HG02763 (cell line): Measurements from ENCODE around the gene ACP7.
"Not testable (repeated sequence)": the region's sequence is repeated elsewhere in the genome, so short reads cannot be mapped to it uniquely, and the experiment has no call there.

Experiments used
- ATAC-seq: cut with Tn5 transposase; IDR thresholded peaks from one replicate; pipeline ENCODE4 v1.9.1; 2021; ENCODE audit warnings: mild to moderate bottlenecking, moderate library complexity; ENCODE audit not compliant: unreplicated experiment

ACP7 gene

GRCh38 chr19:39129116-39129515 lies 44.9 kb downstream of the ACP7 start:
- ATAC-seq, result no peak

DNA sequence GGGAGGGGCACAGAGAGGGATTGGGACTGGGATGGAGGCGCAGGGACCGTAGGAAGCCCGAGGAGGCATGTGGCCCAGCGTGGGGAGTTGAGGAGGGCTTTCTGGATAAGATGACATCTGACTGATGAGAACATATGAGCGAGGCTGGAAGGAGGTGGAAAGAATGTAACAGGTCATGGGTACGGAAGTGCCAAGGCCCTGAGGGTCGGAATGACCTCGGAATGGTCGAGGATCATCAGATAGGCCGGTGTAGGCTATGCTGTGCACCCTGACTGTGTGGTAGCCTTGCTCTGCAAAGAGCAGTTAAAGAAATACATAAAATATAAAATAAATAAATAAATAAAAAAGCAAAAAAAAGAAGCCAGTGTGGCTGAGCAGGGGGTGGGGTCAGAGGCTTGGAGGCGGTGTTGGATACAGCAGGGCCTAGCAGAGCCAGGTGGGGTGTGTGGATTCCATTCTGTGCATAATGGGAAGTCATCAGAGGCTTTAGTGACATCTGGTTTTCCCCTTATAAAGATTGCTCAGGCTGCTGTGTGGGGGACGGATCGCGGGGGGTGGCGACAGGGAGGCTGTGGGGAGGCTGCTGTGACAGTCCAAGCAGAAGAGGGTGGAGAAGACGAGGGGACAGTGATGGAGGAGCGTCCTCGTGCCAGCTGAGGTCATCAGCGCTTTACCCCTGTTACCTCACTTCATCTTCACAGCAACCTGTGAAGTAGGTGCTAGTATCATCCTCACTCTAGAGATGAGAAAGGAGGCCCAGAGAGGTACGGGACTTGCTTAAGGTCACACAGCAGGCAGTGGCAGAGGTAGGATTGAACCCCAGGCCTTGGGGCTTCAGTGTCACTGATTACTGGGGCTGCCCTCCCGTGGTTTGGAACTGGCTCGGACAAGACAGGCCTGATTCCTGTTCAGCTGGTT lies 46.4 kb downstream of the ACP7 start:
- ATAC-seq, result no peak

DNA sequence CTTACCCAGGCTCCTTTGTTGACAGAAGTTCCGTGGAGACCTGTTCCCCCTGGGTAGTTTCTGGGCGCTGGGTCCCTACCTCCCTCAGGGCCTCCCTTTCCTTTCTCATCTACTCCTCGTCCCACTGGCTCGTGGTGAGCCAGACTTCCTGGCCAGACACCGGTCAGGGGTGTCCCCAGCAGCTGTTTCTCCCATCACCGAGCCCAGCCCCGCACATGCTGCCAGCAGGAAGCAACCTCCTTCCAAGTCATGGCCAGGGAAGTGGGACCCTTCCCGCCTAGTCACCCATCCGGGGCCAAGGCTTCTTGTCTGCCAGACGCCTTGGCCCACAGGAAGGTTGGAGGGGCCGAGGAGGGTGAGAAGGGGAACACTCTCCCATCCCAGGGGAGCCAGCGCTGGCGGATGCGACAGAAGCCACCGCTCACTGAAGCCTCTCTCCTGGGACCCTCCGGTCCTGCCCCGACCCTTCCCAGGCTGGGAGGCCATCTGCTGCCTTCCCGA lies 47.1 kb downstream of the ACP7 start:
- no peak for ATAC-seq

DNA sequence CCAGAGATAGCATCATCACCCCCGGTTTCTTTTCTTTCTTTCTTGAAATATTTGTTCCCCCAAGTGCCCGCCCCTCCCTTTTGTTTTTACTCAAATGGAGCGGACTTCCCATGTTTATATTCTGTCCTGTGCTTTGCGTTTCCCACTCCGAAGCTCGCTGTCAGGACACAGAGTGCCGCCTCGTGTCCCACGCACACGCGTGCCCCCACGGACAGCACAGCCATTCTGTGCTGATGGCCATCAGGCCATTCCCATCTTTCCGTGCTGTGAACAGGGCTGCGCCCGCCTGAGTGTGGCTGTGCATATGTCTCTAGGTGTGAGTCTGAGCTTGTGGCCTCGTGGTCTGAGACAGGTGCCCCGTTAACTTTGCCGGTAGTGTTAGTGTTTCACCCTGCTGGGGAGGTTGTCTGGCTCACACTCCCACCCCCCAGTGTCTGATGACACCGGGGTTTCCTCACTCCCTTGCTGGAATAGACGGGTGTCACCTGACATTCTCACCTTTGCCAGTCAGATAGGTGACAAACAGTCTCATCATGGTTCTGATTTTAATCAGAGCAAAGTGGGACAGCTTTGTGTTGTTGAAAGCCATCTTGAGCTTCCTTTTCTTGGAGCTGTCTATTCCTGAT lies 48.3 kb downstream of the ACP7 start:
- no peak for ATAC-seq

DNA sequence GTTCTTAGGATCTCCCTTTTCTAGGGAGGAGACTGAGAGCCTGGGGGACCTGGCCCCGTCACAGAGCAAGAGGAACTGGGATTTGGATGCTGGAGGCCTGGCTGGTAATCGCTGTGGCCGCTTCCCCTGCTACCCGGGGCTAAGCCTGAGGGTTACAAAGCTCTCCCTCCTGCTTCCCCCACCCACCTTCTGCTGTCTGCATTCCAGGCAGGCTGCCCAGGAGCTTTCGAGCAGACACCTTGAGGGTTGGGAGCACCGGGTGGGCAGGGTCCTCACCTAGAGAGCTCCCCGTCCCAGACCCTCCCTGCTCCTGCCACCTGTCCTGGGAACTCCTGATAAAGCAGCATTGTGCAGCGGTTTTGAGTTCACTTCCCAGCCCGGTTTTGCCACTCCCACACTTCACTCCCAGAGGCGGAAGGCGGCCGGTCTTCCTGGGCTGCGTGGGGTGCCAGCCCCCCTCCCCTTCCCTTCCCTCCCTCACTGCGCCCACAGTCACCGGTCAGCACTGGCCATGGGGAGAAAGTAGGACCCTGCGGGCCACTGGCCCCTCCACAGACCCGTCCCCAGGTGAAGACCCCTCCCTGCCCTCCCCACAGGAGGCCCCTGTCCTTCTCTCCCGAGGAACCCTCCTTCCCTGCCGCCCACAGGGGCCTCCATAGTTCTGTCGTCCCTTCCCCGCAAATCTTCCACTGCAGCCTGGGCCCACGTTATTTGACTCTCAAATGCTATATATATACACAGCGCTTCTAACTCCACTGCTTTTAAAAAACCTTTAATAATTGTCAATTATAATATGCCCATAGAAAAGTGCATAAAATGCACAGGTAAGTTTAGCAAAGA lies 49.5 kb downstream of the ACP7 start:
- no peak for ATAC-seq

DNA sequence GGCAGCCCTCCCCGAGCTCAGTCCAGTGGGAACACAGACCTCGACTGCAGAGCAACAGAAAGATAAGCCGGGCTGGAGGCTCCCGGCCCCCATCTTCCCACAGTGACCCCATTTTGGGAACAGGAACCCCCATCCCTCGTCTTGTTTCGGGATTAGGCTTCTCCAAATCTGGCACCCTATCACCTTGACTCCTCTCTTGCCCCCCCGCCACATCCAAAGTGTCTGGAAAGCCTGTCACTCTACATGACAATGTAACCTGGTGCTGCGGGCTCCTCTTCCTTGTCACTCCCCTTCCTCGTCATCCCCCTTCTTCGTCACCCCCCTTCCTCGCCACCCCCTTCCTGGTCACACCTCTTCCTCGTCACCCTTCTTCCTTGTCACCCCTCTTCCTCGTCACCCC lies 51.5 kb downstream of the ACP7 start:
- no peak for ATAC-seq

- no peak for ATAC-seq
Observed at GRCh38 chr19:39136225-39136940, 52.2 kb downstream of the ACP7 start.

- no peak for ATAC-seq
Observed at GRCh38 chr19:39137131-39137530, 53.0 kb downstream of the ACP7 start.

DNA sequence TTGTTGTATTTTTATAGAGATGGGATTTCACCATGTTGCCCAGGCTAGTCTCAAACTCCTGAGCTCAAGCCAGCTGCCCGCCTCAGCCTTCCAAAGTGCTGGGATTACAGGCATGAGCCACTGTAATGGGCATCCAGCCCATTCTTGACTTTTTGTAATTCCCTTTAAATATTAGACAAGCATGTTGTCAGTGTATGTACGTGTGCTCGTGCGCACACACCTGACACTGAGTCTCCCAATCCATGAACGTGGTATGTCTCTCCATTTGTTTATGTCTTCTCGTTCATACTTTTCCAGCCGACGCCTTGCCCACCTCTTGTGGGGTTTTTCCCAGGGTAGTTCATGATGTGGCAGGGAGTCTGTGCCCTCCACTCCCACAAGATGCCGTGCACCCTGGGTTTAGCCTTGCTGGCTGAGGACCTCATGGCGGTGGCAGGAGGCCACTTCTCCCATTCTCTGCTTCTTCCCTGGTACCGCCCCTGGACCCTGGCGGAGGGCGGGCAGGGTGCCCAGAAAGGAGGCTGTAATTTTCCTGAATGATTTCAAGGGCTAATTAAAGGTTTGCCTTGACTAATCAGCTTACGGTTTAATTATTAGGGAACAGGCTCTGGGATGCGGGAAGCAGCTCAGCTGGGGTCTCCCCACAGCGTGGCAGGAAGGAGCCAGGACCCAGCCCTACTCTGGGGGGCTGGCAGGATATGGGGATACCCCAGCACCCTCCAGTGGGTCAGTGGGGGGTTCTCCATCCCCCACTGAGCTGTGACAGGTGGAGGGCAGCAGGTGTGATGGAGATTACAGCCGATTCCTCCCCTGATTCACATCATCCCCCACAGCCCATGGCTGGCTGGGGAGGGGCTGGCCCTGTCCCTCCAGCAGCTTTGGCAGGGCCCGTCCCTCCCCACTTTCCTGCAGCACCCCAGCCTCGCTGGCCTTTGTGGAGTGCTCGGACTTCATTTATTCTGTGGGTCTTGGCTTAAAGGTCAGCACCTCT lies 54.3 kb downstream of the ACP7 start:
- ATAC-seq, result no peak

- ATAC-seq, result no peak
Observed at GRCh38 chr19:39139305-39139874, 55.2 kb downstream of the ACP7 start.

DNA sequence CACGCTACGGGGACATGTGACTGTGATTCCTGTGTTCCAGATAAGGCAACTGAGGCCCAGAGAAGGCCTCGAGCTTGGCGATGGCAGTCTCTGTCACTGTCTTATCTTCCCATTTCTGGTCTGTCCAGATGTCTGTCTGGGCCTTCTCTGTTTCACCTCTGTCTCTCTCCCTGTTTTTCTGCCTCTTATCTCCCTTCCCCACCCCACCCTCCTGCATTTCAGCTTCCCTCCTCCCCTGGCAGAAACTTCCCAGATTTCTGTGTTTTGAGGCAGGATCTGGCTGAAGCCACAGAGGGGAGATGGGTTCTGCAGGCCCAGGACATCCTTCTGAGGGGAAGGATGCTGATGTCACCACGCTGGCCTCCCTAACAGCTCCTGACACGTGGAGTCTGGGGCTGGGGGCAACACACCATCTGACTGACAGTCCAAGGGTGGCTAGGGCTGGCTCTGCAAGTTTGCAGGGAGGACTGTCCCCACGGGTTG lies 55.8 kb downstream of the ACP7 start:
- ATAC-seq, result no peak

- no peak for ATAC-seq
Observed at GRCh38 chr19:39140594-39140993, 56.4 kb downstream of the ACP7 start.

GRCh38 chr19:39141929-39142328 lies 57.8 kb downstream of the ACP7 start:
- no peak for ATAC-seq

DNA sequence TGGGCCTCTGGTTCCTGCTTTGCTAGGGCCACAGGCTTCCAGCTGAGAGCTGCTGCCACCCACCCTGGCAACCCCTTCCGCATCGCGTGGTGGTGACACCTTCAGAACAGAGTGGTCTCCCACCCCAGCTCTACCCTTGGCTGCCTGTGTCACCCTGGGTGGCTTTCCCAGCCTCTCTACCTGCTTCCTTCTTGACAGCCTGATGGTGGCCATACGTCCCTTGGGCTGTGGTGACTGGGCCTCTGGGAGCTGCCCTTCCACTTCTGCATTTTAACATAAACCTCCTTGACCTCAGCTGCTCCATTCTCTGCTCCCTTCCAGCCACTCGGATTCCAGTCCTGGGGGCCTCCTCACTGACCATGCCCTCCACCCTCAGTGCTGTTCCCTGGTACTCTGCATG lies 58.5 kb downstream of the ACP7 start:
- no peak for ATAC-seq

DNA sequence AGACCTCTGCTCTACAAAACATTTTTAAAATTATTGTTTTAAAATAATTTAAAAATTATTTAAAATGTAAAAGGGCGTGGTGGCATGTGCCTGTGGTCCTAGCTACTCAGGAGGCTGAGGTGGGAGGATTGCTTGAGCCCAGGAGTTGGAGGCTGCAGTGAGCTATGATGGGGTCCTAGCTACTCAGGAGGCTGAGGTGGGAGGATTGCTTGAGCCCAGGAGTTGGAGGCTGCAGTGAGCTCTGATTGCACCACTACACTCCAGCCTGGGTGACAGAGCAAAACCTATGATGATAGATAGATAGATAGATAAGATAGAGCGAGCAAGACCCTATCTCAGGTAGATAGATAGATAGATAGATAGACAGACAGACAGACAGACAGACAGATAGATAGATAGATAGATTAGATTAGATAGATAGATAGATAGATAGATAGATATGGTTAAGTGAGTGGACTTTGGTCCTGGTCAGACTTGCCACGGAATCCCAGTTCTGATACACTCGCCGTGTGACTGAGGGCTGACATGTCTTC lies 59.7 kb downstream of the ACP7 start:
- ATAC-seq, result not testable (repeated sequence)

- ATAC-seq, result no peak
Observed at GRCh38 chr19:39144290-39145071, 60.3 kb downstream of the ACP7 start.

DNA sequence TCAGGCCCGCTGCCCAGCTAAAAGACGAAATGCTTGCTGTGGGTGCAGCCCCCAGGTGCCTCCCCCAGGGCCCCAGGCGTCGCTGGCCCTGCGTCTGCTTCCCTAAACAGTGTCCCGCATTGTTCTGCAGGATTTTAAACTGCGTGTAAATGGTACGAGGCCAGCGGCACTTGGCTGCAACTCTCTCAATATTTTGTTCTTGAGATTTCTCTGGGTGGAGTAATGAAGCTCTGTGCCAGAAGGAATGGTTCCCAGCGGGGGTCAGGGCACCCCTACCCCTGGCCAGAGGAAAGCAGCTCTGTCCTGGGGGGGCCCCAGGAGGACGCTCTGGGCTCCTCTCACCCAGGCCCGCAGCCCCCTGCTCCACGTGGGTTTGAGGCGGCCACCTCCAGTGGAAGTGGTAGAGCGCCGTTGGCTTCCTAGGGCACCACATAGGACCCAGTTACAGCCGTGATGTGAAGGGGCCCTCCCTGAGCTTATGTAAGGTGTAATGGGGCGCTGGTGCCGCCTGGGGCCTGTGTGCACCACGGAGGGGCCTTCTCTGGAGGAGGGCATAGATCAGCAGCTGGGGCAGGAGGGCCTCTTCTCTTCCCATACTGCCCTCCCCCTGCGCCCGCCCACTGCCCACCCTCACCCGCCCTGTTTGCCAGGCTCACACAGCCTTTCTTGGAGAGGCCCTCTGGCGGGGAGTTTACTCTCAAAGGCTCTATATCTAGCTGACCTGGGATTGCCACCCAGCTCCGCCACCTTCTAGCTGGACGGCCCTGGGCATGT lies 61.2 kb downstream of the ACP7 start:
- ATAC-seq, result no peak
